ENCODE data around the gene TARDBP. TPM values are rescaled to one million over a fixed set of nuclear protein-coding genes. Genes with fewer than 3 reads are reported as not detected.
A peak's percentile ranks its signal among the peaks of the same experiment; 100 is the strongest.

Gene TARDBP
- total and polyA plus RNA-seq, 2 experiments from 2014 or later: 204 to 313 TPM

DNA sequence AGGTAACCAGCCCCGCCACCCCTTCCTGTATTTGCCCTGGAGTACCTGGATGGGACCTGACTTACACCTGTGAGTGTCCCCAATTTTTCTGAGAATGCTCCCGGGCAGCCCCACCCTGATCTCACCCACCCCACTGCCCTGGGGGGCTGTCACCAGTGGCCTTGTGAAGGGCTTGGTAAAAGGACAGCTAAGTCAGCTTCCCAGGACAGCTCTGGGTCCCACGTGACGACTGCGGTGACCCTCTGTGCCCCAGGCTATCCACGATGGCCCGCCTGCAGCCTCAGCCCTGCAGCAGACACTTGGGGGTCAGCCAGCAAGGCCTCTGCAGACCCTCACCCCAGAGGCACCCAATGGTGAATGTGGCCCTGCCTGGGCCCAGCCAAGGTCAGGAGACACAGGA, 41.7 kb downstream of the TARDBP start:
- Mint-ChIP-seq H3K27me3 (ENCODE audit: insufficient read depth, low read depth, poor library complexity) (peaks cover 25% of the 10 kb centered on the region), H3K4me3 (no peak overlapping the region), H3K36me3 (ENCODE audit: low read depth) (peaks cover 44% of the 10 kb centered on the region), H3K4me1 (peaks cover 29% of the 10 kb centered on the region), H3K9me3 (no peaks in the 10 kb centered on the region; the same call in 2 of the 3 replicates), H3K27ac (no peak overlapping the region)
- peaks cover 26% of the 10 kb centered on the region for H3F3A ChIP-seq (replicated peaks; ENCODE audit: low read depth)
- no peak overlapping the region for H3K27ac ChIP-seq (ENCODE audit: low read depth)
- peaks cover 4% of the 10 kb centered on the region; the same call in 1 of the 2 replicates for H3K36me3 ChIP-seq (ENCODE audit: insufficient read depth)
- H4K20me1 ChIP-seq (replicated peaks; ENCODE audit: insufficient read depth): peaks cover 3% of the 10 kb centered on the region
- no peak for TF ChIP-seq JUNB (IDR thresholded peaks at IDR 0.05; ENCODE audit: unreplicated experiment)
- TF ChIP-seq, protein P1, sequence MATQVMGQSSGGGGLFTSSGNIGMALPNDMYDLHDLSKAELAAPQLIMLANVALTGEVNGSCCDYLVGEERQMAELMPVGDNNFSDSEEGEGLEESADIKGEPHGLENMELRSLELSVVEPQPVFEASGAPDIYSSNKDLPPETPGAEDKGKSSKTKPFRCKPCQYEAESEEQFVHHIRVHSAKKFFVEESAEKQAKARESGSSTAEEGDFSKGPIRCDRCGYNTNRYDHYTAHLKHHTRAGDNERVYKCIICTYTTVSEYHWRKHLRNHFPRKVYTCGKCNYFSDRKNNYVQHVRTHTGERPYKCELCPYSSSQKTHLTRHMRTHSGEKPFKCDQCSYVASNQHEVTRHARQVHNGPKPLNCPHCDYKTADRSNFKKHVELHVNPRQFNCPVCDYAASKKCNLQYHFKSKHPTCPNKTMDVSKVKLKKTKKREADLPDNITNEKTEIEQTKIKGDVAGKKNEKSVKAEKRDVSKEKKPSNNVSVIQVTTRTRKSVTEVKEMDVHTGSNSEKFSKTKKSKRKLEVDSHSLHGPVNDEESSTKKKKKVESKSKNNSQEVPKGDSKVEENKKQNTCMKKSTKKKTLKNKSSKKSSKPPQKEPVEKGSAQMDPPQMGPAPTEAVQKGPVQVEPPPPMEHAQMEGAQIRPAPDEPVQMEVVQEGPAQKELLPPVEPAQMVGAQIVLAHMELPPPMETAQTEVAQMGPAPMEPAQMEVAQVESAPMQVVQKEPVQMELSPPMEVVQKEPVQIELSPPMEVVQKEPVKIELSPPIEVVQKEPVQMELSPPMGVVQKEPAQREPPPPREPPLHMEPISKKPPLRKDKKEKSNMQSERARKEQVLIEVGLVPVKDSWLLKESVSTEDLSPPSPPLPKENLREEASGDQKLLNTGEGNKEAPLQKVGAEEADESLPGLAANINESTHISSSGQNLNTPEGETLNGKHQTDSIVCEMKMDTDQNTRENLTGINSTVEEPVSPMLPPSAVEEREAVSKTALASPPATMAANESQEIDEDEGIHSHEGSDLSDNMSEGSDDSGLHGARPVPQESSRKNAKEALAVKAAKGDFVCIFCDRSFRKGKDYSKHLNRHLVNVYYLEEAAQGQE (IDR thresholded peaks at IDR 0.05; ENCODE audit: unreplicated experiment): peak; percentile 9
- no peak for TF ChIP-seq EZH2phosphoT487 (IDR thresholded peaks at IDR 0.05; ENCODE audit: unreplicated experiment)
- TF ChIP-seq, protein P2, sequence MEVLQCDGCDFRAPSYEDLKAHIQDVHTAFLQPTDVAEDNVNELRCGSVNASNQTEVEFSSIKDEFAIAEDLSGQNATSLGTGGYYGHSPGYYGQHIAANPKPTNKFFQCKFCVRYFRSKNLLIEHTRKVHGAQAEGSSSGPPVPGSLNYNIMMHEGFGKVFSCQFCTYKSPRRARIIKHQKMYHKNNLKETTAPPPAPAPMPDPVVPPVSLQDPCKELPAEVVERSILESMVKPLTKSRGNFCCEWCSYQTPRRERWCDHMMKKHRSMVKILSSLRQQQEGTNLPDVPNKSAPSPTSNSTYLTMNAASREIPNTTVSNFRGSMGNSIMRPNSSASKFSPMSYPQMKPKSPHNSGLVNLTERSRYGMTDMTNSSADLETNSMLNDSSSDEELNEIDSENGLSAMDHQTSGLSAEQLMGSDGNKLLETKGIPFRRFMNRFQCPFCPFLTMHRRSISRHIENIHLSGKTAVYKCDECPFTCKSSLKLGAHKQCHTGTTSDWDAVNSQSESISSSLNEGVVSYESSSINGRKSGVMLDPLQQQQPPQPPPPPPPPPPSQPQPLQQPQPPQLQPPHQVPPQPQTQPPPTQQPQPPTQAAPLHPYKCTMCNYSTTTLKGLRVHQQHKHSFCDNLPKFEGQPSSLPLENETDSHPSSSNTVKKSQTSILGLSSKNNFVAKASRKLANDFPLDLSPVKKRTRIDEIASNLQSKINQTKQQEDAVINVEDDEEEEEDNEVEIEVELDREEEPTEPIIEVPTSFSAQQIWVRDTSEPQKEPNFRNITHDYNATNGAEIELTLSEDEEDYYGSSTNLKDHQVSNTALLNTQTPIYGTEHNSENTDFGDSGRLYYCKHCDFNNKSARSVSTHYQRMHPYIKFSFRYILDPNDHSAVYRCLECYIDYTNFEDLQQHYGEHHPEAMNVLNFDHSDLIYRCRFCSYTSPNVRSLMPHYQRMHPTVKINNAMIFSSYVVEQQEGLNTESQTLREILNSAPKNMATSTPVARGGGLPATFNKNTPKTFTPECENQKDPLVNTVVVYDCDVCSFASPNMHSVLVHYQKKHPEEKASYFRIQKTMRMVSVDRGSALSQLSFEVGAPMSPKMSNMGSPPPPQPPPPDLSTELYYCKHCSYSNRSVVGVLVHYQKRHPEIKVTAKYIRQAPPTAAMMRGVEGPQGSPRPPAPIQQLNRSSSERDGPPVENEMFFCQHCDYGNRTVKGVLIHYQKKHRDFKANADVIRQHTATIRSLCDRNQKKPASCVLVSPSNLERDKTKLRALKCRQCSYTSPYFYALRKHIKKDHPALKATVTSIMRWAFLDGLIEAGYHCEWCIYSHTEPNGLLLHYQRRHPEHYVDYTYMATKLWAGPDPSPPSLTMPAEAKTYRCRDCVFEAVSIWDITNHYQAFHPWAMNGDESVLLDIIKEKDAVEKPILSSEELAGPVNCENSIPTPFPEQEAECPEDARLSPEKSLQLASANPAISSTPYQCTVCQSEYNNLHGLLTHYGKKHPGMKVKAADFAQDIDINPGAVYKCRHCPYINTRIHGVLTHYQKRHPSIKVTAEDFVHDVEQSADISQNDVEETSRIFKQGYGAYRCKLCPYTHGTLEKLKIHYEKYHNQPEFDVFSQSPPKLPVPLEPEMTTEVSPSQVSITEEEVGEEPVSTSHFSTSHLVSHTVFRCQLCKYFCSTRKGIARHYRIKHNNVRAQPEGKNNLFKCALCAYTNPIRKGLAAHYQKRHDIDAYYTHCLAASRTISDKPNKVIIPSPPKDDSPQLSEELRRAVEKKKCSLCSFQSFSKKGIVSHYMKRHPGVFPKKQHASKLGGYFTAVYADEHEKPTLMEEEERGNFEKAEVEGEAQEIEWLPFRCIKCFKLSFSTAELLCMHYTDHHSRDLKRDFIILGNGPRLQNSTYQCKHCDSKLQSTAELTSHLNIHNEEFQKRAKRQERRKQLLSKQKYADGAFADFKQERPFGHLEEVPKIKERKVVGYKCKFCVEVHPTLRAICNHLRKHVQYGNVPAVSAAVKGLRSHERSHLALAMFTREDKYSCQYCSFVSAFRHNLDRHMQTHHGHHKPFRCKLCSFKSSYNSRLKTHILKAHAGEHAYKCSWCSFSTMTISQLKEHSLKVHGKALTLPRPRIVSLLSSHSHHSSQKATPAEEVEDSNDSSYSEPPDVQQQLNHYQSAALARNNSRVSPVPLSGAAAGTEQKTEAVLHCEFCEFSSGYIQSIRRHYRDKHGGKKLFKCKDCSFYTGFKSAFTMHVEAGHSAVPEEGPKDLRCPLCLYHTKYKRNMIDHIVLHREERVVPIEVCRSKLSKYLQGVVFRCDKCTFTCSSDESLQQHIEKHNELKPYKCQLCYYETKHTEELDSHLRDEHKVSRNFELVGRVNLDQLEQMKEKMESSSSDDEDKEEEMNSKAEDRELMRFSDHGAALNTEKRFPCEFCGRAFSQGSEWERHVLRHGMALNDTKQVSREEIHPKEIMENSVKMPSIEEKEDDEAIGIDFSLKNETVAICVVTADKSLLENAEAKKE (CRISPR knock-in tag; IDR thresholded peaks at IDR 0.05): no peak
- no peak for TF ChIP-seq STAT1 (IDR thresholded peaks at IDR 0.05; ENCODE audit: unreplicated experiment)
- no peak for TF ChIP-seq CREB1 (CRISPR knock-in tag; IDR thresholded peaks at IDR 0.05; ENCODE audit: low read depth)
- TF ChIP-seq POLR2AphosphoS5 (IDR thresholded peaks at IDR 0.05; ENCODE audit: low read depth): no peak
- DNase-seq (ENCODE audit: low spot score): no peak
- no peak overlapping the region for H3K4me2 ChIP-seq
- H3K4me3 ChIP-seq: no peak overlapping the region
- H3K27me3 ChIP-seq (ENCODE audit: insufficient read depth): no peaks in the 10 kb centered on the region
- no peak overlapping the region for H2AFZ ChIP-seq
- H3K4me1 ChIP-seq (ENCODE audit: insufficient read depth): peaks cover 10% of the 10 kb centered on the region
- no peaks in the 10 kb centered on the region for H3K9me2 ChIP-seq (ENCODE audit: insufficient read depth)
- H3K79me2 ChIP-seq (replicated peaks; ENCODE audit: insufficient read depth): peaks cover 17% of the 10 kb centered on the region
- ATAC-seq: no peak
